ENCODE data around the gene DUSP2.
"Not testable (repeated sequence)": the region's sequence is repeated elsewhere in the genome, so short reads cannot be mapped to it uniquely, and the experiment has no call there.

Gene DUSP2

GRCh38 chr2:96143848-96144480 lies 1.3 kb downstream of the DUSP2 start:
- Histone ChIP-seq H3K79me2 (ENCODE audit: low read length) (peaks cover 13% of the 10 kb centered on the region), H3K9me2 (replicated peaks; ENCODE audit: insufficient read depth, low read length) (no peaks in the 10 kb centered on the region), H3F3A (ENCODE audit: insufficient read depth, low read length) (peaks cover 9% of the 10 kb centered on the region), H3K4me3 (ENCODE audit: low read length) (peak overlapping the region; percentile 73), H3K9ac (ENCODE audit: low read length) (peak overlapping the region; percentile 72; the same call in 1 of the 2 replicates), H3K4me2 (ENCODE audit: low read depth, low read length) (peak overlapping the region; percentile 91), H2AFZ (ENCODE audit: low read length) (no peak overlapping the region; the same call in 1 of the 2 replicates), H3K4me1 (ENCODE audit: low read length) (peaks cover 20% of the 10 kb centered on the region), H3K27ac (ENCODE audit: low read length) (no peak overlapping the region), H3K36me3 (replicated peaks; ENCODE audit: insufficient read depth, low read length) (no peaks in the 10 kb centered on the region), H3K9me3 (replicated peaks; ENCODE audit: insufficient read depth, low read length) (no peaks in the 10 kb centered on the region), H3K27me3 (replicated peaks; ENCODE audit: insufficient read depth, low read length) (no peaks in the 10 kb centered on the region), H4K20me1 (ENCODE audit: insufficient read depth, low read length) (no peaks in the 10 kb centered on the region)
- no peak for TF ChIP-seq EZH2 (optimal IDR thresholded peaks at IDR 0.05; ENCODE audit: low read depth, low read length)
- TF ChIP-seq CTCF (IDR thresholded peaks at IDR 0.05; ENCODE audit: low read length): no peak
- no peak for TF ChIP-seq EZH2phosphoT487 (IDR thresholded peaks at IDR 0.05; ENCODE audit: low read length)
- DNase-seq: no peak

- no peaks in the 10 kb centered on the region for H3K36me3 ChIP-seq (replicated peaks; ENCODE audit: insufficient read depth, low read length)
- H3F3A ChIP-seq (ENCODE audit: insufficient read depth, low read length): peaks cover 9% of the 10 kb centered on the region
- peak overlapping the region; percentile 91; the same call in 1 of the 2 replicates for H3K4me2 ChIP-seq (ENCODE audit: low read depth, low read length)
- H3K4me1 ChIP-seq (ENCODE audit: low read length): peaks cover 23% of the 10 kb centered on the region
- no peaks in the 10 kb centered on the region for H4K20me1 ChIP-seq (ENCODE audit: insufficient read depth, low read length)
- H3K9ac ChIP-seq (ENCODE audit: low read length): no peak overlapping the region
- H3K79me2 ChIP-seq (ENCODE audit: low read length): peaks cover 13% of the 10 kb centered on the region
- H3K27ac ChIP-seq (ENCODE audit: low read length): no peak overlapping the region
- H3K9me2 ChIP-seq (replicated peaks; ENCODE audit: insufficient read depth, low read length): no peaks in the 10 kb centered on the region
- H2AFZ ChIP-seq (ENCODE audit: low read length): no peak overlapping the region
- H3K27me3 ChIP-seq (replicated peaks; ENCODE audit: insufficient read depth, low read length): no peaks in the 10 kb centered on the region
- no peak for DNase-seq
- H3K9me3 ChIP-seq (replicated peaks; ENCODE audit: insufficient read depth, low read length): no peaks in the 10 kb centered on the region
- no peak for TF ChIP-seq EZH2phosphoT487 (IDR thresholded peaks at IDR 0.05; ENCODE audit: low read length)
- TF ChIP-seq EZH2 (optimal IDR thresholded peaks at IDR 0.05; ENCODE audit: low read depth, low read length): no peak
- no peak for TF ChIP-seq CTCF (IDR thresholded peaks at IDR 0.05; ENCODE audit: low read length)
- H3K4me3 ChIP-seq (ENCODE audit: low read length): no peak overlapping the region
Observed at GRCh38 chr2:96143231-96143847, 1.9 kb downstream of the DUSP2 start.

GRCh38 chr2:96142217-96143113 lies 2.8 kb downstream of the DUSP2 start:
- no peaks in the 10 kb centered on the region for H3K9me3 ChIP-seq (replicated peaks; ENCODE audit: insufficient read depth, low read length)
- H3K4me2 ChIP-seq (ENCODE audit: low read depth, low read length): no peak overlapping the region
- no peak overlapping the region for H3K4me3 ChIP-seq (ENCODE audit: low read length)

GRCh38 chr2:96141624-96141967 lies 3.6 kb downstream of the DUSP2 start:
- H3K4me3 ChIP-seq (ENCODE audit: low read length); H3K9ac ChIP-seq (ENCODE audit: low read length); H3F3A ChIP-seq (ENCODE audit: insufficient read depth, low read length); H3K36me3 ChIP-seq (replicated peaks; ENCODE audit: insufficient read depth, low read length); H3K4me2 ChIP-seq (ENCODE audit: low read depth, low read length); H4K20me1 ChIP-seq (ENCODE audit: insufficient read depth, low read length); H2AFZ ChIP-seq (ENCODE audit: low read length); H3K27me3 ChIP-seq (replicated peaks; ENCODE audit: insufficient read depth, low read length); DNase-seq; H3K9me2 ChIP-seq (replicated peaks; ENCODE audit: insufficient read depth, low read length); H3K27ac ChIP-seq (ENCODE audit: low read length); H3K9me3 ChIP-seq (replicated peaks; ENCODE audit: insufficient read depth, low read length): not testable (repeated sequence)
- Histone ChIP-seq H3K79me2 (ENCODE audit: low read length) (peaks cover 13% of the 10 kb centered on the region), H3K4me1 (ENCODE audit: low read length) (peaks cover 17% of the 10 kb centered on the region)

More at GRCh38 chr2:96142217-96143113, 2.8 kb downstream of the DUSP2 start:
- no peak overlapping the region for H3K27ac ChIP-seq (ENCODE audit: low read length)
- no peak for TF ChIP-seq EZH2phosphoT487 (IDR thresholded peaks at IDR 0.05; ENCODE audit: low read length)
- 0 out of 2 replicates have a peak, but pooled peaks have one; percentile 8 for TF ChIP-seq CTCF (IDR thresholded peaks at IDR 0.05; ENCODE audit: low read length)
- no peak for TF ChIP-seq EZH2 (optimal IDR thresholded peaks at IDR 0.05; ENCODE audit: low read depth, low read length)
- H2AFZ ChIP-seq (ENCODE audit: low read length): no peak overlapping the region
- H3K9ac ChIP-seq (ENCODE audit: low read length): no peak overlapping the region
- no peaks in the 10 kb centered on the region for H3K36me3 ChIP-seq (replicated peaks; ENCODE audit: insufficient read depth, low read length)
- no peaks in the 10 kb centered on the region for H3K9me2 ChIP-seq (replicated peaks; ENCODE audit: insufficient read depth, low read length)
- peaks cover 23% of the 10 kb centered on the region for H3K4me1 ChIP-seq (ENCODE audit: low read length)
- H3F3A ChIP-seq (ENCODE audit: insufficient read depth, low read length): peaks cover 9% of the 10 kb centered on the region
- H4K20me1 ChIP-seq (ENCODE audit: insufficient read depth, low read length): no peaks in the 10 kb centered on the region
- H3K79me2 ChIP-seq (ENCODE audit: low read length): peaks cover 13% of the 10 kb centered on the region
- DNase-seq: no peak
- H3K27me3 ChIP-seq (replicated peaks; ENCODE audit: insufficient read depth, low read length): no peaks in the 10 kb centered on the region
